Measurements from ENCODE around the gene CTDSPL. TPM values are rescaled to one million over a fixed set of nuclear protein-coding genes. Genes with fewer than 3 reads are reported as not detected.

Gene CTDSPL
- total RNA-seq, 1 experiment from 2014 or later: 16.6 TPM

GRCh38 chr3:37997342-37997741, 135.7 kb downstream of the CTDSPL start:
- no peak overlapping the region for H3K4me3 ChIP-seq (ENCODE audit: low read depth in 2 of 2, low read length in 2 of 2)
- no peaks in the 10 kb centered on the region for H3K9me3 ChIP-seq (ENCODE audit: control insufficient read depth, insufficient read depth, low read depth, low read length)
- ATAC-seq (no peak), DNase-seq (ENCODE audit: low read depth, low spot score) (no peak)
- H3K4me1 ChIP-seq (ENCODE audit: control insufficient read depth, insufficient read depth, low read length): 0 out of 2 replicates have a peak, but pooled peaks cover 7% of the 10 kb centered on the region
- intact Hi-C loops (cut with micrococcal nuclease; ENCODE audit: unreplicated experiment): no loop called here
- ChIA-PET CTCF (interaction anchor here (0.5 to 1.1 kb wide), 4 partner anchors 12 to 333 kb away, joined by 3 to 6 read pairs (median 4); no protein-coding TSS in a partner anchor), POLR2A (no interaction called here)
- H3K27ac ChIP-seq (ENCODE audit: low read length): no peak overlapping the region
- no peaks in the 10 kb centered on the region for H3K36me3 ChIP-seq (ENCODE audit: control insufficient read depth, insufficient read depth, low read length)
- no TSS peak for BruUV-seq (replicated peaks)
- in situ Hi-C loops (cut with HindIII; ENCODE audit: low pct_unique_long_range_greater_than_20kb, low sequenced_read_pairs): no loop called here
- TF ChIP-seq SIN3A (IDR thresholded peaks at IDR 0.05; ENCODE audit: borderline replicate concordance, insufficient read depth, low read depth, low read length) (no peak), REST (IDR thresholded peaks at IDR 0.05; ENCODE audit: insufficient read depth in 1 of 2, low read depth in 2 of 2, low read length in 1 of 2) (no peak), TCF7L2 (IDR thresholded peaks at IDR 0.05; ENCODE audit: low read depth, low read length) (no peak), POLR2AphosphoS5 (IDR thresholded peaks at IDR 0.05; ENCODE audit: low read depth, low read length) (no peak), CTCF (IDR thresholded peaks at IDR 0.05) (no peak)
- H3K27me3 ChIP-seq (ENCODE audit: control insufficient read depth, insufficient read depth, low read length): no peaks in the 10 kb centered on the region

- ATAC-seq (no peak), DNase-seq (ENCODE audit: low read depth, low spot score) (no peak)
- intact Hi-C loops (cut with micrococcal nuclease; ENCODE audit: unreplicated experiment) (no loop called here), in situ Hi-C loops (cut with HindIII; ENCODE audit: low pct_unique_long_range_greater_than_20kb, low sequenced_read_pairs) (no loop called here)
- Histone ChIP-seq H3K27ac (ENCODE audit: low read length) (no peak overlapping the region), H3K4me3 (ENCODE audit: low read depth in 2 of 2, low read length in 2 of 2) (no peak overlapping the region), H3K27me3 (ENCODE audit: control insufficient read depth, insufficient read depth, low read length) (no peaks in the 10 kb centered on the region), H3K9me3 (ENCODE audit: control insufficient read depth, insufficient read depth, low read depth, low read length) (no peaks in the 10 kb centered on the region), H3K36me3 (ENCODE audit: control insufficient read depth, insufficient read depth, low read length) (no peaks in the 10 kb centered on the region), H3K4me1 (ENCODE audit: control insufficient read depth, insufficient read depth, low read length) (0 out of 2 replicates have a peak, but pooled peaks cover 7% of the 10 kb centered on the region)
- TF ChIP-seq TCF7L2 (IDR thresholded peaks at IDR 0.05; ENCODE audit: low read depth, low read length) (no peak), POLR2AphosphoS5 (IDR thresholded peaks at IDR 0.05; ENCODE audit: low read depth, low read length) (no peak), REST (IDR thresholded peaks at IDR 0.05; ENCODE audit: insufficient read depth in 1 of 2, low read depth in 2 of 2, low read length in 1 of 2) (no peak)
- POLR2A ChIA-PET: no interaction called here
- no TSS peak for BruUV-seq (replicated peaks)
- CTCF ChIA-PET: no interaction called here
Observed at GRCh38 chr3:37997791-37998370, 136.2 kb downstream of the CTDSPL start.
